ENCODE measurements around the gene RPS18.

RPS18 gene

GRCh38 chr6:33292996-33293682 lies 21.3 kb downstream of the RPS18 start:
- no peak for DNase-seq

DNA sequence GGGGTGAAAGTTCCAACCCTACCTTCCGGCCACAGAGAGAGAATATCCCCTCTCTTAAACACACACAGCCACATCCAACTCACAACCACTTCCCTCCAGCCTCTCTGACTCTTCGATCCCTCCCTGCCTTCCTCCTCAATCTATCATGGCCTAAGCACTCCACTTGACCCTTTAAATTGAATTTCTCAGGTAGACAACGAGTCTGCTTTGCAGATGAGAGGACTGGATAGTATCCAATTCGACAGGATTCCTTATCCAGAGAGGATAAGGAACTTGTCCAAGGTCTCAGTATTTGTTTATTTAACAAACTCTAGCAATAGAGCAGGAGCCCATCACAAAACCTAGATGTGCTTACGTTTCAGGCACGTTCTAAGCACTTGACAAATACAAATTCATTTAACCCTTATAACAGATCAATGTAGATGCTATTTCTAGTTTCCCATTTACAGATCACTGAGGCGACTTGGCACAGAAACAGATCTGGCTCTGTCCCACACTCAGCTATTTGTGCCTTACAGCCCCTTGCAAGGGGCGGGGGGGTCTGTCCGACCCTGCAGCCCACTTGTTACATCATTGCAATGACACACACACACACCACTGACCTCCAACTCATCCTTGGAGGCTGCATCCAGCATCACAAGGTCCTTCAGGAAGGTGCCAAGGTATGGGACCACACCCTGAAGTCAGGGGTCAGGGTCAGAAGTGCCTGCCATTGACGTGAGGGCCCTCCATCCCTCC lies 22.4 kb downstream of the RPS18 start:
- DNase-seq, result no peak

DNA sequence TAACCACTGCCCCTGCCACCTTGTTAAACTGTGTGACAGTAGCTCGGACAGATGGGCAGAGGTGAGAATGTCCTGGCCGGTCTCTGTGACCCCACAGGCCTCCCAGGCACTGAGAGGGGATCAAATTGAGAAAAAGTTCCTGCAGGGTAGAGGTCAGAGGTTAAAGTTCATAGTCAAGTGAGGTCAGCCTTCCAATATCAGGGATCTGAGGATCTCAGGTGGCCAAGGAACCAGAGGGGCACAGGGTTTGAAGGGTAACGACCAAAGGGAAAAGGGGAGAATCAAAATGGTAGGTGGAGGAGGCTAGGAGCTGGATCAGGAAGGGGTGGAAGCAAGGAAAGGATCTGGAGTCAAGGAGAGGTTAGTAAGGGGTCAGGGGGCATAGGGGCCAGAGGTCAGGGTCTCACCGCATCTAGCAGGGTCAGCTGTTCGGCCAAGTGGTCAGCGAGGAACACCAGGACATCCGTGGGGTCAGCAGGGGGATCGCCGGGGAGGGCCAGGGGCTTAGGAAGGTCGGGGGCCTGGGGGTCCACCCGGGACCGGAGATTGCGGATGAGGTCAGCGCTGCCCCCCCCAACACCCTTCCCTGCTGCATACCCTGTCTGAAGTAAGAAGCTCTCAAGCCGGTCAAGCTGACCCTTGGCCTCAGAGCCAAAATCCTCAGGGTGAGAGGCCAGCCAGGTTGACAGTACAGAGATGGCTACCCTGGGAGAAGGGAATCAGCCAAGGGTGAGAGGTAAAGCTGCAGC lies 23.9 kb downstream of the RPS18 start:
- no peak for DNase-seq

GRCh38 chr6:33296797-33297405 lies 25.0 kb downstream of the RPS18 start:
- no peak for DNase-seq

DNA sequence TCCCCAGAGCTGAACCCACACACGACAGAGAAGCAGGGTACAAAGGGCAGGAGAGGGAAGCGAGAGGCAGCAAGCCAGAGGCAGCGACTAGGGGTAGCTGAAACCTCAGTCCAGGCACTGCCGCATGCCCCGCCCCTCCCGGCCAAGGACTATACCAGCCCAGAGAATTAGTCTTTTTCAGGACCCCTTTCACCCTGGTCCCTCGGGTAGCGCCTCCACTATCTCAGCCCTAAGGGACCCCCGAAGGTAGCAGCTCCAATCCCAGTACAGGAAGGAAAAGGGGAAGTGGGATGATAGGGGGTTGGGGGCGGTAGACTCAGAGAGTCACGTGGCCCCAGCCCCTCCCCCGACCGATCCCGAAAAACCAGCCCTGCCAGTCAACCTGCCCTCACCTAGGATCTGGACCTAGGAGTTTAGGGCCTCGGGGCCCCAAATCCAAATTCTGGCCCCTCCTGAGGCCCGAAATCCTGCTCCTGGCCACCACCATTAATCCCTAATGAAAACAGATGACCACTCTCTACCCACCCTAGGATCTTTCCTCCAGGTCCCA lies 25.6 kb downstream of the RPS18 start:
- no peak for DNase-seq

GRCh38 chr6:33297956-33298772 lies 26.3 kb downstream of the RPS18 start:
- DNase-seq, result peak in 1 of 2 donors; percentile 6

- DNase-seq, result peak; percentile 73 to 79
Observed at GRCh38 chr6:33298773-33299236, 26.9 kb downstream of the RPS18 start, which contains the start of gene RGL2. TSS of gene RGL2 (minus strand) at chr6:33298942. CDS start at chr6:33298610, 332 bp downstream.

GRCh38 chr6:33299237-33299944 lies 27.5 kb downstream of the RPS18 start:
- DNase-seq, result peak; percentile 83

GRCh38 chr6:33301877-33302276 lies 30.0 kb downstream of the RPS18 start:
- DNase-seq, result no peak

GRCh38 chr6:33304216-33304615 lies 32.3 kb downstream of the RPS18 start:
- DNase-seq, result no peak

GRCh38 chr6:33305052-33305451 lies 33.2 kb downstream of the RPS18 start:
- DNase-seq, result no peak

DNA sequence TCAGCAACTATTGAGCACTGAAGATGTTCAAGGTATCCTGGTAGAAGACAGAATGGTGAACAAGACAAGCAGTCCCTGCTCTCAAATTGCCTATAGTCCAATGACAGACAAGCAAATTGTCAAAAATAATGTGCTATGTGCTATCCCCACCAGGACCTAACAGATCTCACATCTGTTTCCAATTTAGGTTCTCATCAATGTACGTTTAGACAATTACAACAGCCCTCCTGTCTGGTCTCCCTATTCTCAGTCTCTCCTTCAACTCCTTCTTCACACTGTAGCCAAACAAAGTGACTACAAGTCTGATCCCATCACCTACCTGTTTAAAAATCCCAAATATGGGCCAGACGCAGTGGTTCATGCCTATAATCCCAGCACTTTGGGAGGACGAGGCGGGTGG lies 34.5 kb downstream of the RPS18 start:
- no peak for DNase-seq

- peak; percentile 29 to 64 for DNase-seq
Observed at GRCh38 chr6:33312361-33313104, 40.7 kb downstream of the RPS18 start.

DNA sequence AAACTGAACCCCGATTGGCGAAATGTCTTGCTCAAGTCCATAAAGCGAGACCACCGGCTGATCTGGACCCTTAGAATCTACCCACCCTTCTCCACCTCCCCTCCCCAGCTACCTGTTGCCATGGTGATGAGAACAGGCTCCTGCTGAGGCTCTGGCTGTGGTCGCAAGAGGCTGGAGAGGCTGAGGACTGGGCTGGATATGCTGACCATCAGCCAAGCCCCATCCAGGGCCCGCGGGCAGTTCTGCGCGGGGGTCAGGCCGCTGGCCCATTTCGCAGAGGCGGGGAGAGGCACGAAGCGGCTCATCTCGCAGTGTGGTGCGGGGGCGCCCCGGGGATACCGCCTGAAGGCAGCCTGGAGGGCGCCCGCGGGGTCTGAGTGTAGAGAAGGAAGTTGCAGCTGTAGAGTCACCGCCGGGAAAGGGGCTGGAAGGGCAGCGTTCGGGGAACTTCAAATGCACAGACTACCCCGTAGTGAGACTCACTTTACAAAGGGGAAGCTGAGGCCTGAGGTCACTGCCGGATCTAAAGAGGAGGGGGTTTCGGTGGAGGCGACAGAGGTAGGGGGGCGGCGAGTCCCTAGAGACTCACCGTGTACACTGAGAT lies 41.3 kb downstream of the RPS18 start:
- DNase-seq, result peak in 1 of 2 donors; percentile 38

DNA sequence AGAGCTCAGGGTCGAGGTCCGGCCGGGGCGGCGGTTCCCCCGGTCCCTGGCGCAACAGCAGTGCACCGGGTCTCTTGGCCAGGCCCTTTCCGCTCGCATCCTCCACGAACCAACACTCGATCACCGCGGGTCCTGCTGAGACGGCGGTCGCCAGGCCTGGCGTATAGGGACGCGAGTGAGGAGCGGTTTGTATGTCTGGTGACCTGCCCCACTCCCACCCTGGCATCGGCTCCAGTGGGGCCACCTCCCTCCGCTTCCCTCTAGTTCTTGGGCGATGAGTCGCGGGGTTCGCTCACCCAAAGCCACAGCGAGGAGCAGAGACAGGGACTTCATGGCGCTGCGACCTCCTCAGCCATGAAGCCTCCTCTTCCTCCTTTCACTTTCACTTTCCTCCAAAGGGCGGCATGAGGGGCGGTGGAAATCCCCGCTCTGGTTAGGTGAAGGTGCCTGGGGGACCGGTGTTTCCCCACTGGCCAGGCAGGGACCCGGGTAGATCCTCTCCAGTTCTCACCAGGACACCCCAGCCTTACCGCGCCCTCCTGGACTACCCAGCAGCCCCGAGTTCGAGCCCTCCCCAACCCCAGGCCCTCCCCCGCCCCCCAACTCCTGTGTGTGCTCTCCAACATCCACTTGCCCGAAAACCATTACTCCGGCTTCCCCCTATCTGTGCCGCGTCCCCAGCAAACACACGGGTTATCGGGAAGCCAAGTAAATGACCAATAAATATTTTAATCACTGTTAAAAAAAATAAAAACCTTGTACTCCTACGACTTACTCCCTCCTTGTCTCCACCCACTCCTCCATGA lies 42.0 kb downstream of the RPS18 start, which contains the start of gene TAPBP:
Gene TAPBP, minus strand, starts transcription at position 370 of the 806 bp plus-strand sequence. Its CDS starts 37 bp downstream, at position 333.
- DNase-seq, result peak; percentile 56

GRCh38 chr6:33314515-33314942 lies 42.7 kb downstream of the RPS18 start:
- DNase-seq, result peak in 1 of 2 donors; percentile 47

GRCh38 chr6:33314943-33315792 lies 43.3 kb downstream of the RPS18 start:
- no peak for DNase-seq

Data from hippocampal formation (tissue), 2 donors.